ENCODE measurements around the gene RALGPS1.
A peak's percentile ranks its signal among the peaks of the same experiment; 100 is the strongest.

Gene RALGPS1

DNA sequence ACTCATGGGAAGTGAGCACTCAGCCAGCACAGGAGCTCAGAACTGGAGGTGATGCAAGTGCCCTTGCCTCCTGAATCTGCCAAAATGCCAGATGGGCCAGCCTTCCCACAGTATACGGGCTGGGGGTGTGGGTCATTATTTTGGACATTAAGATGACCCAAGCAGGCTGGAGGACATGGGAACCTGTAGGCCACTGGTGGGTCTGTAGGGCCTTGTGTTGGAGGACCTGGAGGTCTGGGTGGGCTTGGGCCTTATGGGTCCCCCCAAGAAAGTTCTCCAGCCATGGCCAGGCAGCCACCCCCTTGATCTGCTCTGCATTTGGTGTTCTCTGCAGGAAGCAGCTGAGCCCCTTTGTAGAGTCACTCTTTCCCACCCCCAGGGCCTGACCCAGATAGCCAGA lies 278.9 kb downstream of the RALGPS1 start:
- ATAC-seq (ENCODE audit: low read depth): no peak
- H3K27me3 ChIP-seq (ENCODE audit: insufficient read depth, poor library complexity, severe bottlenecking): no peaks in the 10 kb centered on the region

GRCh38 chr9:127194881-127195713 lies 280.5 kb downstream of the RALGPS1 start:
- Histone ChIP-seq H3K27ac (ENCODE audit: poor library complexity, severe bottlenecking) (no peak overlapping the region), H3K4me1 (ENCODE audit: insufficient read depth, poor library complexity, severe bottlenecking) (no peaks in the 10 kb centered on the region), H3K27me3 (ENCODE audit: insufficient read depth, poor library complexity, severe bottlenecking) (no peaks in the 10 kb centered on the region), H3K36me3 (ENCODE audit: low read depth) (no peaks in the 10 kb centered on the region), H3K9me3 (ENCODE audit: severe bottlenecking) (no peaks in the 10 kb centered on the region), H3K4me3 (ENCODE audit: severe bottlenecking) (no peak overlapping the region)
- ATAC-seq (ENCODE audit: low read depth) (peak; percentile 65), DNase-seq (ENCODE audit: low spot score) (no peak)
- TF ChIP-seq, protein P1, sequence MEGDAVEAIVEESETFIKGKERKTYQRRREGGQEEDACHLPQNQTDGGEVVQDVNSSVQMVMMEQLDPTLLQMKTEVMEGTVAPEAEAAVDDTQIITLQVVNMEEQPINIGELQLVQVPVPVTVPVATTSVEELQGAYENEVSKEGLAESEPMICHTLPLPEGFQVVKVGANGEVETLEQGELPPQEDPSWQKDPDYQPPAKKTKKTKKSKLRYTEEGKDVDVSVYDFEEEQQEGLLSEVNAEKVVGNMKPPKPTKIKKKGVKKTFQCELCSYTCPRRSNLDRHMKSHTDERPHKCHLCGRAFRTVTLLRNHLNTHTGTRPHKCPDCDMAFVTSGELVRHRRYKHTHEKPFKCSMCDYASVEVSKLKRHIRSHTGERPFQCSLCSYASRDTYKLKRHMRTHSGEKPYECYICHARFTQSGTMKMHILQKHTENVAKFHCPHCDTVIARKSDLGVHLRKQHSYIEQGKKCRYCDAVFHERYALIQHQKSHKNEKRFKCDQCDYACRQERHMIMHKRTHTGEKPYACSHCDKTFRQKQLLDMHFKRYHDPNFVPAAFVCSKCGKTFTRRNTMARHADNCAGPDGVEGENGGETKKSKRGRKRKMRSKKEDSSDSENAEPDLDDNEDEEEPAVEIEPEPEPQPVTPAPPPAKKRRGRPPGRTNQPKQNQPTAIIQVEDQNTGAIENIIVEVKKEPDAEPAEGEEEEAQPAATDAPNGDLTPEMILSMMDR (IDR thresholded peaks at IDR 0.05; ENCODE audit: poor library complexity, severe bottlenecking): peak; percentile 3

More for the DNA sequence above, 278.9 kb downstream of the RALGPS1 start:
- TF ChIP-seq, protein P1 (IDR thresholded peaks at IDR 0.05; ENCODE audit: poor library complexity, severe bottlenecking): no peak
- Histone ChIP-seq H3K27ac (ENCODE audit: poor library complexity, severe bottlenecking) (no peak overlapping the region), H3K4me1 (ENCODE audit: insufficient read depth, poor library complexity, severe bottlenecking) (no peaks in the 10 kb centered on the region), H3K4me3 (ENCODE audit: severe bottlenecking) (no peak overlapping the region), H3K36me3 (ENCODE audit: low read depth) (no peaks in the 10 kb centered on the region), H3K9me3 (ENCODE audit: severe bottlenecking) (no peaks in the 10 kb centered on the region)
- no peak for DNase-seq (ENCODE audit: low spot score)

DNA sequence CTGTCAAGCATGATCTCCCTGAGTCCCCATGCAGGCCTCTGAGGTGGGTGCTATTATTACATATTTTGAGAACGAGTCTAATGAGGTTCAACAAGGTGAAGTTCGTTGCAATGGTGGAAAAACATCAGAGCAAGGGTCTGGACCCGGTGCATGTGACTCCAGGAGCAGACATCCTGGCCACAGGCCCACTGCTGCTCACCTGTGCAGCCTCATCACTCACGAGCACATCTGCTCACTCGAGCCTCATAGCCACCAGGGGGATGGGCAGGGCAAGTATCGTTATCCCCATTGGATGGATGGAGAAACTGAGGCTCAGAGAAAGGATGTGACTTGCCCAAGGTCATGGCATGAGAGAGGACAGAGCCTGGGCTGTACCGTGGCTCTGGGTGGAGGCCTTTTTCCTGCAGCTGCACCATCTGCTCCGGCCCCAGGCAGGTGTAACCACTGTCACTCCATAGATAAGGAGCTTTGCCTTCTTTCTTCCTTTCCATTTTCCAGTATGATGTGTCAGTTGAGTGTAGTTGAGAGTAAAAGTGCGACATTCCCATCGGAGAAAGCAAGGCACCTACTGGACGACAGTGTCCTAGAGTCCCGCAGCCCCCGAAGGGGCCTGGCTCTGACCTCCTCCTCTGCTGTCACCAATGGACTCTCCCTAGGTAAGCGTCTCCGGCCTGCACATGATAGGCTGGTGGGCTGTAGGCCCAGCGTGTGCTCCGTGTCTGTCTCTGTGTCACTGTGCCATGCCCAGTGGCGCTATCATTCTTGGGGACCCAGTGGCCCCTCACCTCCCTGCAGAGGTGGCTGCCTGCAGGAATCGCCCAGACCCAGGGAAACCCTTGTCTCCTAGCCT lies 281.6 kb downstream of the RALGPS1 start:
- TF ChIP-seq, protein P1 (IDR thresholded peaks at IDR 0.05; ENCODE audit: poor library complexity, severe bottlenecking): no peak
- DNase-seq (ENCODE audit: low spot score) (no peak), ATAC-seq (ENCODE audit: low read depth) (no peak)
- H3K36me3 ChIP-seq (ENCODE audit: low read depth): no peaks in the 10 kb centered on the region
- no peaks in the 10 kb centered on the region for H3K27me3 ChIP-seq (ENCODE audit: insufficient read depth, poor library complexity, severe bottlenecking)
- no peaks in the 10 kb centered on the region for H3K9me3 ChIP-seq (ENCODE audit: severe bottlenecking)
- no peak overlapping the region for H3K4me3 ChIP-seq (ENCODE audit: severe bottlenecking)
- no peak overlapping the region for H3K27ac ChIP-seq (ENCODE audit: poor library complexity, severe bottlenecking)
- H3K4me1 ChIP-seq (ENCODE audit: insufficient read depth, poor library complexity, severe bottlenecking): no peaks in the 10 kb centered on the region

- ATAC-seq (ENCODE audit: low read depth) (no peak), DNase-seq (ENCODE audit: low spot score) (no peak)
- no peaks in the 10 kb centered on the region for H3K9me3 ChIP-seq (ENCODE audit: severe bottlenecking)
- H3K27ac ChIP-seq (ENCODE audit: poor library complexity, severe bottlenecking): no peak overlapping the region
- TF ChIP-seq, protein P1 (IDR thresholded peaks at IDR 0.05; ENCODE audit: poor library complexity, severe bottlenecking): no peak
- H3K4me3 ChIP-seq (ENCODE audit: severe bottlenecking): no peak overlapping the region
- no peaks in the 10 kb centered on the region for H3K4me1 ChIP-seq (ENCODE audit: insufficient read depth, poor library complexity, severe bottlenecking)
- no peaks in the 10 kb centered on the region for H3K27me3 ChIP-seq (ENCODE audit: insufficient read depth, poor library complexity, severe bottlenecking)
- H3K36me3 ChIP-seq (ENCODE audit: low read depth): no peaks in the 10 kb centered on the region
Measured at GRCh38 chr9:127196826-127197145, 282.2 kb downstream of the RALGPS1 start.
